GM12801 (cell line): ENCODE measurements around the gene LRRC3C.

Source experiments
- CTCF ChIP-seq: IDR thresholded peaks from one replicate; pipeline ENCODE4 v1.5.1; 2011; ENCODE audit warnings: control low read depth; ENCODE audit not compliant: insufficient read length; ENCODE audit errors: extremely low read depth

Gene LRRC3C

DNA sequence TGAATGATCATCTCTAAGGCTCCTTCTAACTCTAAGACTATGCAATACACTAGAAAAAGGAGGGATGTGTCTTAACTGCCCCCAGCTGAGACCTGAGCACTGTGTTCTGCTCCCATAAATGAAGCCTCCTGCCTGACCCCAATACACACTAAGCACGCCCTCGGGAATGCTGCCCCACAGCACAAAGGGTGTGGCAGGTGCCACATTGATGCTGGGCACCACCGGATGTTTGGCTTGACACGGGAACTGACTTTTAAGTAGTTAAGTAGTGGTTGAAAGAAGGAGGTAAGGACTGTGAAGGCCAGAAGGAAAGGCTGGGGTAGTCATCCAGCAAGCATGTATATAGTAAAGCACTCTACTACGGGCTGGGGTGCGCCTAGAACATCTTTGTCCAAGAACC, 39.2 kb downstream of the LRRC3C start:
- TF ChIP-seq CTCF = no peak

DNA sequence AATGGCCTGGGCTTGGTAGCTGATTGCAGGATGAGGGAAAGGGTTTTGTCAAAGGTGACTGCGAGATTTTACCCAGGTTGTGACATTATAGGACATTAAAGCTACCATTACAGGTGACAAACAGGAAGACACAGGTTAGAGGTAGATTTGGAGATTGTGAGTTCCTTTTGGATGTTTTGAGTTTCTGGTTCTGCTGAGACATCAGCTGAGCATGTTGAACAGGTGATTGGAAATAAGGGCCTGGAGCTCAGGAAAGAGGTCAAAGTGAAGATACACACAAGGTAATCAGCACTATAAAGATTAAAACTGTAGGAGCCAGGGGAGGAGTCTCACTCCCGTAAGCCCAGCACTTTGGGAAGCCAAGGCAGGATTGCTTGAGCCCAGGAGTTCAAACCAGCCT, 41.2 kb downstream of the LRRC3C start:
- TF ChIP-seq CTCF = no peak

- TF ChIP-seq CTCF = no peak
These were observed 41.8 kb downstream of the LRRC3C start for GRCh38 chr17:39969375-39969774.

GRCh38 chr17:39970157-39970692, 42.7 kb downstream of the LRRC3C start:
- TF ChIP-seq CTCF = no peak

DNA sequence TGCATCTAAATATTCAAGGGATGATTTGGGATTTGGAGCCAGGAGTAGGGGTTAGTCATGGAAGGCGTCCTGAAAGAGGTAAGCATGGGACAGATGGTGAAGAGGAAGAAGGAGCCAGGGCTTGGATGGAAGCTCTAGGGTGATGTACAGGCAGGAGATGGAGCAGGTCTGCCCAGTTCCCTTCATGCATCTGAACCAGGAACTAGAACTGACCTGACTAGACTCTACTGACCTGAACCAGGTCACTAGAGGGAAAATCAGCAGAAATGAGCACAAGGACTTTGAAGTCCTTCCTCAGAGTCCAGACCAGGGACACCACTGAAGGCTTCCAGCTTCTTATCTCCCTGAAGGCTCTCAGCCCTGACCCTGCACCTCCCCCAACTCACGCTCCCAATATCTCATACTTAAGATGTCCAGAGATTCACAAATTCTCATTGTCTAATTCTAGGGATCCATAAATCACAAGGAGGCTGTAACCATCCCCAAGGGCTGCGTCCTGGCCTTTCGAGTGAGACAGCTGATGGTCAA, 43.6 kb downstream of the LRRC3C start:
- no peak for TF ChIP-seq CTCF

GRCh38 chr17:39972271-39972670, 44.7 kb downstream of the LRRC3C start:
- TF ChIP-seq CTCF = no peak

- no peak for TF ChIP-seq CTCF
These were observed 46.0 kb downstream of the LRRC3C start for GRCh38 chr17:39973496-39973895.
